ENCODE results near the gene MGP. TPM values are rescaled to one million over a fixed set of nuclear protein-coding genes. Genes with fewer than 3 reads are reported as not detected.

Gene MGP
- total RNA-seq, 4 donors from 2014 or later, result 76.0 to 127 (median 115) TPM

- no peak for TF ChIP-seq POLR2A (IDR thresholded peaks at IDR 0.05)
- no peak for TF ChIP-seq CTCF (IDR thresholded peaks at IDR 0.05)
- Histone ChIP-seq H3K4me1 (no peaks in the 10 kb centered on the region), H3K9me3 (no peaks in the 10 kb centered on the region), H3K4me3 (no peak overlapping the region), H3K27ac (no peak overlapping the region), H3K27me3 (no peaks in the 10 kb centered on the region), H3K36me3 (no peaks in the 10 kb centered on the region)
- DNase-seq, result no peak
Measured at GRCh38 chr12:14850929-14851663, 34.6 kb downstream of the MGP start.

GRCh38 chr12:14849661-14850060 is 36.0 kb downstream of the MGP start:
- Histone ChIP-seq H3K27ac (no peak overlapping the region), H3K9me3 (no peaks in the 10 kb centered on the region)
- no peak for DNase-seq

GRCh38 chr12:14846876-14847580 is 38.6 kb downstream of the MGP start:
- DNase-seq, result no peak
- no peak for TF ChIP-seq POLR2A (IDR thresholded peaks at IDR 0.05)
- TF ChIP-seq CTCF (IDR thresholded peaks at IDR 0.05), result no peak
- Histone ChIP-seq H3K36me3 (no peaks in the 10 kb centered on the region), H3K9me3 (no peaks in the 10 kb centered on the region), H3K4me1 (no peaks in the 10 kb centered on the region), H3K4me3 (no peak overlapping the region), H3K27ac (no peak overlapping the region), H3K27me3 (no peaks in the 10 kb centered on the region)

More at GRCh38 chr12:14849661-14850060, 36.0 kb downstream of the MGP start:
- no peak overlapping the region for H3K4me3 ChIP-seq
- TF ChIP-seq POLR2A (IDR thresholded peaks at IDR 0.05) (no peak), CTCF (IDR thresholded peaks at IDR 0.05) (no peak)
- no peaks in the 10 kb centered on the region for H3K36me3 ChIP-seq
- no peaks in the 10 kb centered on the region for H3K4me1 ChIP-seq
- H3K27me3 ChIP-seq, result no peaks in the 10 kb centered on the region

- DNase-seq, result no peak
- no peak overlapping the region for H3K4me3 ChIP-seq
- H3K27ac ChIP-seq, result no peak overlapping the region
- TF ChIP-seq POLR2A (IDR thresholded peaks at IDR 0.05), result no peak
- TF ChIP-seq CTCF (IDR thresholded peaks at IDR 0.05), result peak in 1 of 6 experiments; percentile 8
- H3K36me3 ChIP-seq, result no peaks in the 10 kb centered on the region
- no peaks in the 10 kb centered on the region for H3K27me3 ChIP-seq
- no peaks in the 10 kb centered on the region for H3K4me1 ChIP-seq
- no peaks in the 10 kb centered on the region for H3K9me3 ChIP-seq
Measured at GRCh38 chr12:14846042-14846587, 39.5 kb downstream of the MGP start.

- no peaks in the 10 kb centered on the region for H3K4me1 ChIP-seq
- no peaks in the 10 kb centered on the region for H3K9me3 ChIP-seq
- TF ChIP-seq CTCF (IDR thresholded peaks at IDR 0.05) (peak; percentile 54 to 90 (median 76)), POLR2A (IDR thresholded peaks at IDR 0.05) (no peak)
- no peak overlapping the region for H3K27ac ChIP-seq
- DNase-seq, result peak in 2 of 3 donors; percentile 33 to 75
- H3K36me3 ChIP-seq, result no peaks in the 10 kb centered on the region
- no peak overlapping the region for H3K4me3 ChIP-seq
- H3K27me3 ChIP-seq, result no peaks in the 10 kb centered on the region
Measured at GRCh38 chr12:14845350-14845750, 40.3 kb downstream of the MGP start.

Data from Peyer's patch (tissue), 4 donors.